CD14-positive monocyte (primary cell): ENCODE data around the gene ADCY2. TPM values are rescaled to one million over a fixed set of nuclear protein-coding genes. Genes with fewer than 3 reads are reported as not detected.

Experiments used
- DNase-seq, 3 donors: peaks; one replicate each; pipeline ENCODE4 v3.0.0-alpha.2; 2011 to 2022
- H2AFZ ChIP-seq: 2 replicates; pipeline ENCODE4 v1.6.0; 2012; ENCODE audit warnings: mild to moderate bottlenecking, low read depth, low read length, inconsistent platforms; ENCODE audit not compliant: insufficient read depth, poor library complexity, severe bottlenecking
- H3K27ac ChIP-seq, 2 donors: 1 replicate in 1 of 2; 2 replicates in 1 of 2; pipeline ENCODE4 v1.5.1; 2012 to 2013; ENCODE audit warnings: low read length in 2 of 2, control low read depth in 1 of 2, inconsistent platforms in 1 of 2, low read depth in 1 of 2, mild to moderate bottlenecking in 1 of 2
- H3K27me3 ChIP-seq, 2 donors: one replicate each; pipeline versions ENCODE4 v1.6.0 to v1.6.1; 2011 to 2013; ENCODE audit warnings: low read length in 2 of 2; ENCODE audit not compliant: control insufficient read depth in 2 of 2, insufficient read depth in 2 of 2
- H3K36me3 ChIP-seq, 2 donors: replicated peaks in 1 of 2; 1 replicate in 1 of 2; 2 replicates in 1 of 2; pipeline versions ENCODE4 v1.5.1 to v1.6.1; 2012 to 2013; ENCODE audit warnings: low read length in 2 of 2, control low read depth in 1 of 2, inconsistent platforms in 1 of 2, mild to moderate bottlenecking in 1 of 2; ENCODE audit not compliant: insufficient read depth in 2 of 2, control insufficient read depth in 1 of 2
- H3K4me1 ChIP-seq, 2 donors: 1 replicate in 1 of 2; 2 replicates in 1 of 2; pipeline versions ENCODE4 v1.5.1 to v1.6.1; 2012 to 2013; ENCODE audit warnings: low read length in 2 of 2, control low read depth in 1 of 2, inconsistent platforms in 1 of 2, mild to moderate bottlenecking in 1 of 2, moderate library complexity in 1 of 2; ENCODE audit not compliant: insufficient read depth in 2 of 2, control insufficient read depth in 1 of 2
- H3K4me2 ChIP-seq: replicated peaks from 2 replicates; pipeline ENCODE3; 2012; ENCODE audit warnings: low read length, moderate library complexity, mild to moderate bottlenecking; ENCODE audit not compliant: poor library complexity, severe bottlenecking; ENCODE audit errors: extremely low read depth
- H3K4me3 ChIP-seq, 3 experiments: fragments of 200-600 bp in 1 of 3; sonication (generic) in 1 of 3; replicated peaks in 1 of 3; 1 replicate in 2 of 3; 2 replicates in 1 of 3; pipeline ENCODE4 v1.5.1; 2011 to 2013; ENCODE audit warnings: low read length in 3 of 3, mild to moderate bottlenecking in 3 of 3, control low read depth in 2 of 3, low read depth in 2 of 3, inconsistent platforms in 1 of 3, moderate library complexity in 1 of 3
- H3K79me2 ChIP-seq: 2 replicates; pipeline ENCODE4 v1.6.0; 2012; ENCODE audit warnings: mild to moderate bottlenecking, control low read depth, inconsistent platforms, low read length, moderate library complexity; ENCODE audit not compliant: insufficient read depth
- H3K9ac ChIP-seq: 2 replicates; pipeline ENCODE4 v1.6.0; 2017; ENCODE audit warnings: low read length, mild to moderate bottlenecking; ENCODE audit not compliant: insufficient read depth, poor library complexity, severe bottlenecking
- H3K9me3 ChIP-seq, 2 donors: replicated peaks in 1 of 2; 1 replicate in 1 of 2; 2 replicates in 1 of 2; pipeline versions ENCODE4 v1.5.1 to v1.6.1; 2012 to 2013; ENCODE audit warnings: low read length in 2 of 2, control low read depth in 1 of 2; ENCODE audit not compliant: control insufficient read depth in 1 of 2, insufficient read depth in 1 of 2
- H4K20me1 ChIP-seq: 2 replicates; pipeline ENCODE4 v1.6.0; 2012; ENCODE audit warnings: mild to moderate bottlenecking, low read length, control low read depth, moderate library complexity; ENCODE audit not compliant: insufficient read depth
- H3K27ac Mint-ChIP-seq, 7 donors: one replicate each; pipeline ENCODE4 v1.8.0; 2020; ENCODE audit warnings: mild to moderate bottlenecking in 7 of 7, mixed read lengths in 7 of 7, moderate library complexity in 6 of 7, inconsistent platforms in 2 of 7
- H3K27me3 Mint-ChIP-seq, 3 donors: one replicate each; pipeline ENCODE4 v1.8.0; 2021 to 2022; ENCODE audit warnings: low read depth in 3 of 3, mild to moderate bottlenecking in 3 of 3, mixed read lengths in 3 of 3, moderate library complexity in 3 of 3, inconsistent platforms in 1 of 3
- H3K36me3 Mint-ChIP-seq, 2 donors: one replicate each; pipeline ENCODE4 v1.8.0; 2020; ENCODE audit warnings: mixed read lengths in 2 of 2, inconsistent platforms in 1 of 2, mild to moderate bottlenecking in 1 of 2
- H3K4me1 Mint-ChIP-seq: one replicate; pipeline ENCODE4 v1.8.0; 2020; ENCODE audit warnings: mild to moderate bottlenecking, mixed read lengths
- H3K4me3 Mint-ChIP-seq, 2 donors: one replicate each; pipeline ENCODE4 v1.8.0; 2020; ENCODE audit warnings: mild to moderate bottlenecking in 2 of 2, mixed read lengths in 2 of 2, moderate library complexity in 1 of 2
- H3K9me3 Mint-ChIP-seq, 7 donors: one replicate each; pipeline ENCODE4 v1.8.0; 2020 to 2022; ENCODE audit warnings: mixed read lengths in 7 of 7, mild to moderate bottlenecking in 6 of 7, moderate library complexity in 6 of 7, inconsistent platforms in 2 of 7
- CTCF ChIP-seq: fragments of 200-600 bp; IDR thresholded peaks from one replicate; pipeline ENCODE4 v1.8.0; 2022; ENCODE audit warnings: antibody characterized with exemption, mild to moderate bottlenecking
- WGBS: methylation state at CpG from one replicate; pipeline ENCODE4 v1.1.5; 2013; ENCODE audit warnings: missing lambda C conversion rate; ENCODE audit not compliant: insufficient coverage; 5-methylcytosine and 5-hydroxymethylcytosine counted together
- intact Hi-C, 2 donors: fragments of 100-400 bp; cut with micrococcal nuclease; formaldehyde crosslinking; loops; one replicate each; pipeline versions ENCODE4 v1.15.0 to v1.15.1; 2023
- polyA plus RNA-seq, 3 donors: library from polyadenylated mRNA; depleted of rRNA in 1 of 3; unstranded in 2 of 3; stranded (reverse) in 1 of 3; fragments of 300-500 nt in 2 of 3; fragments of >200 nt in 1 of 3; fragmentation: Illumina TruSeq in 2 of 3; gene quantifications; 1 replicate in 2 of 3; 2 replicates in 1 of 3; pipeline ENCODE4 v1.2.3, GENCODE V29; 2012 to 2021

Gene ADCY2
- polyA plus RNA-seq, 3 donors, result not detected

- H3K4me3 ChIP-seq, result no peak overlapping the region
- H3K9me3 ChIP-seq, result no peaks in the 10 kb centered on the region
- no peaks in the 10 kb centered on the region for H3K9me3 Mint-ChIP-seq
- peaks cover 54 to 68% of the 10 kb centered on the region in 2 donors for H3K36me3 Mint-ChIP-seq
- TF ChIP-seq CTCF, result no peak
- peaks cover 53% of the 10 kb centered on the region for H3K79me2 ChIP-seq
- peaks cover 45% of the 10 kb centered on the region for H3K4me1 Mint-ChIP-seq
- no peak overlapping the region for H3K4me2 ChIP-seq
- no peak overlapping the region for H3K27ac ChIP-seq
- H4K20me1 ChIP-seq, result peaks cover 10% of the 10 kb centered on the region
- H3K27me3 ChIP-seq, result no peaks in the 10 kb centered on the region
- no peak overlapping the region for H3K9ac ChIP-seq
- H2AFZ ChIP-seq, result no peak overlapping the region
- H3K4me3 Mint-ChIP-seq, result no peak overlapping the region
- DNase-seq, result no peak
- H3K27ac Mint-ChIP-seq, result no peak overlapping the region
- H3K36me3 ChIP-seq, result peaks cover 39 to 66% of the 10 kb centered on the region in 2 donors
- H3K27me3 Mint-ChIP-seq, result no peaks in the 10 kb centered on the region
- intact Hi-C loops, result loop anchor here in 1 of 2 donors (10.0 kb wide), 1 partner anchor 1500 kb away; the partner anchor contains the start of gene MED10
- no CpG with 5 or more reads among the region's 2 CpGs for WGBS
- peaks cover 26 to 34% of the 10 kb centered on the region in 2 donors for H3K4me1 ChIP-seq
Observed at GRCh38 chr5:7874639-7875038, 478.7 kb downstream of the ADCY2 start.

GRCh38 chr5:7875151-7875550 is 479.2 kb downstream of the ADCY2 start:
- Histone ChIP-seq H3K27ac (no peak overlapping the region), H3K4me1 (peaks cover 25 to 33% of the 10 kb centered on the region in 2 donors), H2AFZ (no peak overlapping the region), H4K20me1 (peaks cover 10% of the 10 kb centered on the region), H3K79me2 (peaks cover 53% of the 10 kb centered on the region), H3K36me3 (peaks cover 39 to 71% of the 10 kb centered on the region in 2 donors), H3K9ac (no peak overlapping the region), H3K4me3 (no peak overlapping the region), H3K4me2 (no peak overlapping the region), H3K9me3 (no peaks in the 10 kb centered on the region), H3K27me3 (no peaks in the 10 kb centered on the region)
- H3K27ac Mint-ChIP-seq, result no peak overlapping the region
- H3K36me3 Mint-ChIP-seq, result peaks cover 54 to 71% of the 10 kb centered on the region in 2 donors
- H3K4me1 Mint-ChIP-seq, result peaks cover 45% of the 10 kb centered on the region
- DNase-seq, result no peak
- no peaks in the 10 kb centered on the region for H3K27me3 Mint-ChIP-seq
- no peaks in the 10 kb centered on the region for H3K9me3 Mint-ChIP-seq
- intact Hi-C loops, result loop anchor here in 1 of 2 donors (10.0 kb wide), 1 partner anchor 1500 kb away; the partner anchor contains the start of gene MED10
- H3K4me3 Mint-ChIP-seq, result no peak overlapping the region
- TF ChIP-seq CTCF, result no peak
- 100% methylated on average over 1 of the region's 4 CpGs for WGBS
